ENCODE results near the gene GNA14.

GNA14 gene

GRCh38 chr9:77438653-77439052 lies 209.5 kb downstream of the GNA14 start:
- H3K27me3 ChIP-seq (ENCODE audit: low read depth, low read length) = no peaks in the 10 kb centered on the region
- H3K4me3 ChIP-seq (ENCODE audit: low read depth in 1 of 2, low read length in 2 of 2) = no peak overlapping the region
- H3K4me1 ChIP-seq (ENCODE audit: control insufficient read depth in 1 of 2, insufficient read depth in 2 of 2, low read length in 2 of 2) = peaks cover 0 to 7% of the 10 kb centered on the region in 2 donors
- no peaks in the 10 kb centered on the region for H3K36me3 ChIP-seq (ENCODE audit: control insufficient read depth in 1 of 2, insufficient read depth in 2 of 2, low read length in 2 of 2)
- no peaks in the 10 kb centered on the region for H3K9me3 ChIP-seq (ENCODE audit: control insufficient read depth in 1 of 2, low read length in 2 of 2)
- H3K27ac ChIP-seq (ENCODE audit: low read length) = no peak overlapping the region

GRCh38 chr9:77435688-77436087 lies 212.4 kb downstream of the GNA14 start:
- H3K27me3 ChIP-seq (ENCODE audit: low read depth, low read length) = no peaks in the 10 kb centered on the region
- H3K27ac ChIP-seq (ENCODE audit: low read length) = no peak overlapping the region
- no peak overlapping the region for H3K4me3 ChIP-seq (ENCODE audit: low read depth in 1 of 2, low read length in 2 of 2)
- H3K9me3 ChIP-seq (ENCODE audit: control insufficient read depth in 1 of 2, low read length in 2 of 2) = no peaks in the 10 kb centered on the region
- peaks cover 0 to 7% of the 10 kb centered on the region in 2 donors for H3K4me1 ChIP-seq (ENCODE audit: control insufficient read depth in 1 of 2, insufficient read depth in 2 of 2, low read length in 2 of 2)
- no peaks in the 10 kb centered on the region for H3K36me3 ChIP-seq (ENCODE audit: control insufficient read depth in 1 of 2, insufficient read depth in 2 of 2, low read length in 2 of 2)

GRCh38 chr9:77435277-77435676 lies 212.8 kb downstream of the GNA14 start:
- H3K4me3 ChIP-seq (ENCODE audit: low read depth in 1 of 2, low read length in 2 of 2) = no peak overlapping the region
- peaks cover 0 to 7% of the 10 kb centered on the region in 2 donors for H3K4me1 ChIP-seq (ENCODE audit: control insufficient read depth in 1 of 2, insufficient read depth in 2 of 2, low read length in 2 of 2)
- H3K27me3 ChIP-seq (ENCODE audit: low read depth, low read length) = no peaks in the 10 kb centered on the region
- H3K36me3 ChIP-seq (ENCODE audit: control insufficient read depth in 1 of 2, insufficient read depth in 2 of 2, low read length in 2 of 2) = no peaks in the 10 kb centered on the region
- H3K9me3 ChIP-seq (ENCODE audit: control insufficient read depth in 1 of 2, low read length in 2 of 2) = no peaks in the 10 kb centered on the region
- H3K27ac ChIP-seq (ENCODE audit: low read length) = no peak overlapping the region

- Histone ChIP-seq H3K4me1 (ENCODE audit: control insufficient read depth in 1 of 2, insufficient read depth in 2 of 2, low read length in 2 of 2) (peaks cover 0 to 7% of the 10 kb centered on the region in 2 donors), H3K36me3 (ENCODE audit: control insufficient read depth in 1 of 2, insufficient read depth in 2 of 2, low read length in 2 of 2) (no peaks in the 10 kb centered on the region), H3K27me3 (ENCODE audit: low read depth, low read length) (no peaks in the 10 kb centered on the region), H3K9me3 (ENCODE audit: control insufficient read depth in 1 of 2, low read length in 2 of 2) (no peaks in the 10 kb centered on the region), H3K4me3 (ENCODE audit: low read depth in 1 of 2, low read length in 2 of 2) (no peak overlapping the region), H3K27ac (ENCODE audit: low read length) (no peak overlapping the region)
Observed at GRCh38 chr9:77433675-77434445, 214.3 kb downstream of the GNA14 start.

- Histone ChIP-seq H3K27ac (ENCODE audit: low read length) (no peak overlapping the region), H3K4me3 (ENCODE audit: low read depth in 1 of 2, low read length in 2 of 2) (no peak overlapping the region), H3K36me3 (ENCODE audit: control insufficient read depth in 1 of 2, insufficient read depth in 2 of 2, low read length in 2 of 2) (no peaks in the 10 kb centered on the region), H3K4me1 (ENCODE audit: control insufficient read depth in 1 of 2, insufficient read depth in 2 of 2, low read length in 2 of 2) (peaks cover 0 to 7% of the 10 kb centered on the region in 2 donors), H3K9me3 (ENCODE audit: control insufficient read depth in 1 of 2, low read length in 2 of 2) (no peaks in the 10 kb centered on the region), H3K27me3 (ENCODE audit: low read depth, low read length) (no peaks in the 10 kb centered on the region)
Observed at GRCh38 chr9:77432053-77432452, 216.1 kb downstream of the GNA14 start.

GRCh38 chr9:77429928-77430327 lies 218.2 kb downstream of the GNA14 start:
- Histone ChIP-seq H3K4me1 (ENCODE audit: control insufficient read depth in 1 of 2, insufficient read depth in 2 of 2, low read length in 2 of 2) (no peaks in the 10 kb centered on the region), H3K27ac (ENCODE audit: low read length) (no peak overlapping the region), H3K36me3 (ENCODE audit: control insufficient read depth in 1 of 2, insufficient read depth in 2 of 2, low read length in 2 of 2) (peaks cover 0 to 4% of the 10 kb centered on the region in 2 donors), H3K9me3 (ENCODE audit: control insufficient read depth in 1 of 2, low read length in 2 of 2) (no peaks in the 10 kb centered on the region), H3K27me3 (ENCODE audit: low read depth, low read length) (no peaks in the 10 kb centered on the region), H3K4me3 (ENCODE audit: low read depth in 1 of 2, low read length in 2 of 2) (no peak overlapping the region)

- no peak overlapping the region for H3K4me3 ChIP-seq (ENCODE audit: low read depth in 1 of 2, low read length in 2 of 2)
- H3K9me3 ChIP-seq (ENCODE audit: control insufficient read depth in 1 of 2, low read length in 2 of 2) = no peaks in the 10 kb centered on the region
- H3K27ac ChIP-seq (ENCODE audit: low read length) = no peak overlapping the region
- peaks cover 0 to 7% of the 10 kb centered on the region in 2 donors for H3K36me3 ChIP-seq (ENCODE audit: control insufficient read depth in 1 of 2, insufficient read depth in 2 of 2, low read length in 2 of 2)
- no peaks in the 10 kb centered on the region for H3K4me1 ChIP-seq (ENCODE audit: control insufficient read depth in 1 of 2, insufficient read depth in 2 of 2, low read length in 2 of 2)
- no peaks in the 10 kb centered on the region for H3K27me3 ChIP-seq (ENCODE audit: low read depth, low read length)
Observed at GRCh38 chr9:77427256-77427927, 220.7 kb downstream of the GNA14 start.

- H3K27me3 ChIP-seq (ENCODE audit: low read depth, low read length) = no peaks in the 10 kb centered on the region
- H3K9me3 ChIP-seq (ENCODE audit: control insufficient read depth in 1 of 2, low read length in 2 of 2) = no peaks in the 10 kb centered on the region
- no peak overlapping the region for H3K27ac ChIP-seq (ENCODE audit: low read length)
- no peaks in the 10 kb centered on the region for H3K4me1 ChIP-seq (ENCODE audit: control insufficient read depth in 1 of 2, insufficient read depth in 2 of 2, low read length in 2 of 2)
- peaks cover 0 to 7% of the 10 kb centered on the region in 2 donors for H3K36me3 ChIP-seq (ENCODE audit: control insufficient read depth in 1 of 2, insufficient read depth in 2 of 2, low read length in 2 of 2)
- no peak overlapping the region for H3K4me3 ChIP-seq (ENCODE audit: low read depth in 1 of 2, low read length in 2 of 2)
Observed at GRCh38 chr9:77426712-77427111, 221.4 kb downstream of the GNA14 start.

- no peak overlapping the region for H3K27ac ChIP-seq (ENCODE audit: low read length)
- H3K4me3 ChIP-seq (ENCODE audit: low read depth in 1 of 2, low read length in 2 of 2) = no peak overlapping the region
- H3K4me1 ChIP-seq (ENCODE audit: control insufficient read depth in 1 of 2, insufficient read depth in 2 of 2, low read length in 2 of 2) = no peaks in the 10 kb centered on the region
- H3K27me3 ChIP-seq (ENCODE audit: low read depth, low read length) = no peaks in the 10 kb centered on the region
- no peaks in the 10 kb centered on the region for H3K9me3 ChIP-seq (ENCODE audit: control insufficient read depth in 1 of 2, low read length in 2 of 2)
- H3K36me3 ChIP-seq (ENCODE audit: control insufficient read depth in 1 of 2, insufficient read depth in 2 of 2, low read length in 2 of 2) = peaks cover 0 to 7% of the 10 kb centered on the region in 2 donors
Observed at GRCh38 chr9:77424993-77425392, 223.1 kb downstream of the GNA14 start.

GRCh38 chr9:77423841-77424240 lies 224.3 kb downstream of the GNA14 start:
- Histone ChIP-seq H3K27me3 (ENCODE audit: low read depth, low read length) (no peaks in the 10 kb centered on the region), H3K36me3 (ENCODE audit: control insufficient read depth in 1 of 2, insufficient read depth in 2 of 2, low read length in 2 of 2) (peaks cover 0 to 7% of the 10 kb centered on the region in 2 donors), H3K4me3 (ENCODE audit: low read depth in 1 of 2, low read length in 2 of 2) (no peak overlapping the region), H3K27ac (ENCODE audit: low read length) (no peak overlapping the region), H3K4me1 (ENCODE audit: control insufficient read depth in 1 of 2, insufficient read depth in 2 of 2, low read length in 2 of 2) (no peaks in the 10 kb centered on the region), H3K9me3 (ENCODE audit: control insufficient read depth in 1 of 2, low read length in 2 of 2) (no peaks in the 10 kb centered on the region)

- Histone ChIP-seq H3K36me3 (ENCODE audit: control insufficient read depth in 1 of 2, insufficient read depth in 2 of 2, low read length in 2 of 2) (peaks cover 3 to 7% of the 10 kb centered on the region in 2 donors), H3K4me1 (ENCODE audit: control insufficient read depth in 1 of 2, insufficient read depth in 2 of 2, low read length in 2 of 2) (no peaks in the 10 kb centered on the region), H3K27ac (ENCODE audit: low read length) (no peak overlapping the region), H3K27me3 (ENCODE audit: low read depth, low read length) (no peaks in the 10 kb centered on the region), H3K9me3 (ENCODE audit: control insufficient read depth in 1 of 2, low read length in 2 of 2) (no peaks in the 10 kb centered on the region), H3K4me3 (ENCODE audit: low read depth in 1 of 2, low read length in 2 of 2) (no peak overlapping the region)
Observed at GRCh38 chr9:77422969-77423368, 225.2 kb downstream of the GNA14 start.

Data from muscle layer of duodenum (tissue), 2 donors.